Measurements from ENCODE around the gene LETM1.

LETM1 gene

GRCh38 chr4:1766106-1767060, 89.6 kb downstream of the LETM1 start:
- DNase-seq: peak in 7 of 56 donors; percentile 16 to 48 (median 34)

GRCh38 chr4:1765409-1766072, 90.4 kb downstream of the LETM1 start:
- DNase-seq: no peak

GRCh38 chr4:1764670-1765069, 91.3 kb downstream of the LETM1 start:
- DNase-seq: no peak

GRCh38 chr4:1763550-1764080, 92.3 kb downstream of the LETM1 start:
- peak in 26 of 56 donors; percentile 9 to 73 (median 38) for DNase-seq

- no peak for DNase-seq
Measured at GRCh38 chr4:1763070-1763549, 92.8 kb downstream of the LETM1 start.

- DNase-seq: no peak
Measured at GRCh38 chr4:1762264-1763010, 93.5 kb downstream of the LETM1 start.
